Nephron (organoid): ENCODE measurements around the gene CHST9.

ENCODE experiments used
- H3K27ac Mint-ChIP-seq, 3 experiments: 2 replicates each; pipeline ENCODE4 v1.8.0; 2020; ENCODE audit warnings: mixed read lengths in 3 of 3, mild to moderate bottlenecking in 2 of 3, moderate library complexity in 1 of 3
- H3K27me3 Mint-ChIP-seq: 2 replicates; pipeline ENCODE4 v1.8.0; 2021; ENCODE audit warnings: low read depth, mild to moderate bottlenecking, moderate library complexity, mixed read lengths
- H3K36me3 Mint-ChIP-seq: 2 replicates; pipeline ENCODE4 v1.8.0; 2020; ENCODE audit warnings: low read depth, mixed read lengths
- H3K4me1 Mint-ChIP-seq: 2 replicates; pipeline ENCODE4 v1.8.0; 2020; ENCODE audit warnings: mixed read lengths
- H3K4me3 Mint-ChIP-seq, 3 experiments: 2 replicates each; pipeline ENCODE4 v1.8.0; 2020; ENCODE audit warnings: mild to moderate bottlenecking in 3 of 3, mixed read lengths in 3 of 3, moderate library complexity in 2 of 3
- H3K9me3 Mint-ChIP-seq: 2 replicates; pipeline ENCODE4 v1.8.0; 2020; ENCODE audit warnings: mixed read lengths
- TF ChIP-seq, protein P1 (sequence below), 3 experiments: fragments of 200-600 bp; sonication (generic); IDR thresholded peaks; one replicate each; pipeline ENCODE4 v1.5.0; 2021; ENCODE audit warnings: antibody characterized with exemption in 3 of 3; ENCODE audit not compliant: unreplicated experiment in 3 of 3

CHST9 gene

DNA sequence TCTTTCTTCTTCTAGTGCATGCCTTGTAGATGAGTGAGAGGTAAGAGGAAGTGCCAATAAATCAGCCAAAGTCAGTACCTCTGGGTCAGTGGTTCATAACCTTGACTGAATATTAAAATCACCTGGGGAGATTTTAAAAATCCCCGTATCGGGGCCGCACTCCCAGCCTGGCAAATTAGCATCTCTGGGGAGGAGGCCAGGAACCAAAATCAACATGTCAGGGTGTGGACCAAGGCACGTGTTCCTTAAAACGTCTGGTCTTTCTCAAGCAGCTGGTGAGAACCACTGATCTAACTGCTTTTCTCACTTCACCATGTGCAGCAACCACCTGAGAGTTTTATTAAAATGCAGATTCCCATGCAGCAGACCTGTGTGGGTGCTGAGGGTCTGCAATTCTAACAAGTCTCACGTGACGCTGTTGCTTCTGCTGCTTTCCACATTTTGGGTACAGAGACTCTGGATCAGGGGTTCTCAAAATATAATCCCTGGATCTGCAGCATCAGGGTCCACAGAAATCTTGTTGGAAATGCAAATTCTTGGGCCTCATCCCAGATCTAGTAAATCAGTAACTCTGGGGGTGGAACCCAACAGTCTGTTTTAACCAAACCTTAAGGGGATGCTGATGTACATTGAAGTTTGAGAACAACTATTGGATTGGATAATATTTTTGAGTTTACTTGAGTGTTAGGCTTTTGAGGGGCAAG is 49.5 kb downstream of the CHST9 start:
- no peaks in the 10 kb centered on the region for H3K36me3 Mint-ChIP-seq
- H3K27me3 Mint-ChIP-seq: no peaks in the 10 kb centered on the region
- TF ChIP-seq, protein P1, sequence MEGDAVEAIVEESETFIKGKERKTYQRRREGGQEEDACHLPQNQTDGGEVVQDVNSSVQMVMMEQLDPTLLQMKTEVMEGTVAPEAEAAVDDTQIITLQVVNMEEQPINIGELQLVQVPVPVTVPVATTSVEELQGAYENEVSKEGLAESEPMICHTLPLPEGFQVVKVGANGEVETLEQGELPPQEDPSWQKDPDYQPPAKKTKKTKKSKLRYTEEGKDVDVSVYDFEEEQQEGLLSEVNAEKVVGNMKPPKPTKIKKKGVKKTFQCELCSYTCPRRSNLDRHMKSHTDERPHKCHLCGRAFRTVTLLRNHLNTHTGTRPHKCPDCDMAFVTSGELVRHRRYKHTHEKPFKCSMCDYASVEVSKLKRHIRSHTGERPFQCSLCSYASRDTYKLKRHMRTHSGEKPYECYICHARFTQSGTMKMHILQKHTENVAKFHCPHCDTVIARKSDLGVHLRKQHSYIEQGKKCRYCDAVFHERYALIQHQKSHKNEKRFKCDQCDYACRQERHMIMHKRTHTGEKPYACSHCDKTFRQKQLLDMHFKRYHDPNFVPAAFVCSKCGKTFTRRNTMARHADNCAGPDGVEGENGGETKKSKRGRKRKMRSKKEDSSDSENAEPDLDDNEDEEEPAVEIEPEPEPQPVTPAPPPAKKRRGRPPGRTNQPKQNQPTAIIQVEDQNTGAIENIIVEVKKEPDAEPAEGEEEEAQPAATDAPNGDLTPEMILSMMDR (IDR thresholded peaks at IDR 0.05; ENCODE audit: unreplicated experiment in 3 of 3): no peak
- no peaks in the 10 kb centered on the region for H3K4me1 Mint-ChIP-seq
- no peak overlapping the region for H3K27ac Mint-ChIP-seq
- no peaks in the 10 kb centered on the region for H3K9me3 Mint-ChIP-seq
- H3K4me3 Mint-ChIP-seq: no peak overlapping the region

DNA sequence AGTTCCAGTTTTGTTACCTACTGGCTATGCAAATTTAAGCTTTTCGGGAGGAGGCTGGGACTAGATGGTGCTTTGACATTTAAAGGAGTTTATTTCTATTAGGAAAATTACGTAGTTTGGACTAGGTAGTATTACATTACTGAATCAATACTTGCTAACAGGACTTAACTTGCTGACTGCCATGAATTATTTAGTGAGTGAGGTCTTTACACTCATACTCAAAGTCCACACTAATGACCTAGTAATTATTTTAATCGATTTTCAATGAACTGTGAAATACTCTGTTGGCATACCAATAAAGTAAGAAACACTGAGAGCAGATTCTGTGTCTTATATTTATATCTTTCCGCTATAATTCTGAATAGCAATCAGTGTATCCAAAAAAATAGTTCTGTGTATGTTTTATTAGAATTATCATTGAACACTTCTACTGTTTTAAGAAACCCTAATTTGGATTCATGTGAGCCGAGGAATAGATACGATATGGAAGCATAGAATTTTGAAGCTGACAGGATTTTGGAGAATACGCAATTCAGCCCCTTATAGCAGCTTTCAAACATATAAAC is 55.0 kb downstream of the CHST9 start:
- H3K27ac Mint-ChIP-seq: no peak overlapping the region
- no peaks in the 10 kb centered on the region for H3K4me1 Mint-ChIP-seq
- no peaks in the 10 kb centered on the region for H3K9me3 Mint-ChIP-seq
- TF ChIP-seq, protein P1 (IDR thresholded peaks at IDR 0.05; ENCODE audit: unreplicated experiment in 3 of 3): no peak
- no peak overlapping the region for H3K4me3 Mint-ChIP-seq
- no peaks in the 10 kb centered on the region for H3K27me3 Mint-ChIP-seq
- H3K36me3 Mint-ChIP-seq: no peaks in the 10 kb centered on the region

DNA sequence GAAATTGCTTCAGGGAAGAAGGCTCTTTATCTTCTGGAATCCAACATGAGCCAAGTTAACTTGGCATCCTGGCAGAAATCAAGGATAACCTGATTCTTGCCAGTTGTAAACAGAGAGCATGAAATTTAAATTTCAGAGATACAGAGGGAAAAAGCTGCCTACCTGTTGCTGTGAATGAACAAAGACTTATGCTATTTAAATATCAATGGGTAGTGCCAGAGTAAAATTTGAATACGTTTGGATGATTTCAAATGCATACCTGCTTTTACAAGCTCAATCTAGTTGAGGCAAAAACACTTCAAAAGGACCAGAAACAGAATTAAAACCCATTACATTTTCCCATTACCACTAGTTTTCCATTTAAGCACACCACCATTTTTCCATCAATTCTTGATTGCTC is 60.9 kb downstream of the CHST9 start:
- Mint-ChIP-seq H3K36me3 (no peaks in the 10 kb centered on the region), H3K27me3 (no peaks in the 10 kb centered on the region), H3K4me1 (no peaks in the 10 kb centered on the region), H3K27ac (no peak overlapping the region), H3K9me3 (no peaks in the 10 kb centered on the region), H3K4me3 (no peak overlapping the region)
- TF ChIP-seq, protein P1 (IDR thresholded peaks at IDR 0.05; ENCODE audit: unreplicated experiment in 3 of 3): no peak

DNA sequence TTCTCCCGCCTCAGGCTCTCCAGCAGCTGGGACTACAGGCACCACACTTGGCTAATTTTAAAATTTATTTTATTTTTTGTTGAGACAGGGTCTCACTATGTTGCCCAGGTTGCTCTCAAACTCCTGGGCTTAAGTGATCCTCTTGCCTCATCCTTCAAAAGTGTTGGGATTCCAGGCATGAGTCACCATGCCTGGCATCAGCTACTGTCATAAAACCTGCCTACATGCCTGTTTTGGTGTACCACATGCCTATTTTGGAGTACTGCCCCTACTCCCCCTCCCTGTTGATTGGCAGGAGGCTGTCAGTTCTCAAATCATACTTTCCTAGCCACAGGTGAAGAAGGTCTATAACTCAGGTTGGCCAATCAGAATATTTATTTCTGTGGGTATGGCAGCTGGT is 64.0 kb downstream of the CHST9 start:
- Mint-ChIP-seq H3K9me3 (no peaks in the 10 kb centered on the region), H3K4me1 (no peaks in the 10 kb centered on the region), H3K36me3 (no peaks in the 10 kb centered on the region), H3K27ac (no peak overlapping the region), H3K4me3 (no peak overlapping the region), H3K27me3 (no peaks in the 10 kb centered on the region)
- TF ChIP-seq, protein P1 (IDR thresholded peaks at IDR 0.05; ENCODE audit: unreplicated experiment in 3 of 3): no peak

DNA sequence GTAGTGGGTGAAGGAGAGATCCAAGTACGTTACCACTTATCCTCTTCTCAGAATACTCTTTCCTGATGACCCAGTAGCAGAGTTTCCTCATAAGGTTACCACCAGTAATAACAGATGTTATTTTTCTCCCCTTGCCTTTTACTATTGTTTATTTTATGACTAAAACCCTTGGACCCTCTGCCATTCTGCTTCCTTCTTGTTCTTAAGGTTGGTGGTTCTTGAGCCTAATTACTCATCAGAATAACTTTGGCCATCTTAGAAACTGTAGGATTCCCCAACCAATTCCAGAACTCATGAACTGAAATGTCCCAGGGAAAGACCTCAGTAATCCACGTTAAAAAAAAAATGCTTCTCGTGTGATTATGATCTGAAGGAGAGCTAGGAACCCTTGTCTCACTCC is 64.9 kb downstream of the CHST9 start:
- no peaks in the 10 kb centered on the region for H3K9me3 Mint-ChIP-seq
- H3K27me3 Mint-ChIP-seq: no peaks in the 10 kb centered on the region
- H3K27ac Mint-ChIP-seq: peak overlapping the region in 1 of 3 experiments; percentile 84
- TF ChIP-seq, protein P1 (IDR thresholded peaks at IDR 0.05; ENCODE audit: unreplicated experiment in 3 of 3): no peak
- H3K4me1 Mint-ChIP-seq: no peaks in the 10 kb centered on the region
- H3K36me3 Mint-ChIP-seq: no peaks in the 10 kb centered on the region
- no peak overlapping the region for H3K4me3 Mint-ChIP-seq

DNA sequence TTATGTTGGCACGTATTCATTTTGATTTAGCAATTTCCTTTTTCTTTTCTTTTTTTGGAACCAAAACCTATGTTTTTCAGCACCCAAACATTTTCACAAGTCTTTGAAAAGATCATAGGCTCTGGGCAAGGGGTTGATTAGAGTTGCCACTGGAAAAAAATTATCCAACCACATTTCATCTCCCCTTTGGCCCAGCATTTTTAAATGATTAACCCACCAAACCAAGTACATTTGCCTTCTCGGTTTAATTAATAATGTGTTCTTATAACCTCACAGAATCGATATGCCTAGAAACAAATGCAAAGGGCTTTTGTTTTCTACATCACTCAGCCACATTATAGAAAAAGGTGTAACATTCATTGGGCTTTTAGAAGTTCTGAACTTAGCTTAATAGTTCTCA is 66.1 kb downstream of the CHST9 start:
- H3K27me3 Mint-ChIP-seq: no peaks in the 10 kb centered on the region
- no peaks in the 10 kb centered on the region for H3K4me1 Mint-ChIP-seq
- TF ChIP-seq, protein P1 (IDR thresholded peaks at IDR 0.05; ENCODE audit: unreplicated experiment in 3 of 3): no peak
- H3K9me3 Mint-ChIP-seq: peaks cover 1% of the 10 kb centered on the region
- H3K36me3 Mint-ChIP-seq: no peaks in the 10 kb centered on the region
- peak overlapping the region; percentile 26 to 84 (median 57) for H3K27ac Mint-ChIP-seq
- no peak overlapping the region for H3K4me3 Mint-ChIP-seq
